KMS-11 (cell line): Measurements from ENCODE around the gene RIC8A.
"Not testable (repeated sequence)": the region's sequence is repeated elsewhere in the genome, so short reads cannot be mapped to it uniquely, and the experiment has no call there.

Experiments used
- H2AFZ ChIP-seq: fragments of 200-600 bp; sonication (generic); 2 replicates; pipeline ENCODE4 v1.6.1; 2016; ENCODE audit warnings: antibody characterized with exemption, mixed run types, low read depth
- H3K27ac ChIP-seq: fragments of 200-600 bp; sonication (generic); 2 replicates; pipeline ENCODE4 v1.6.1; 2016; ENCODE audit warnings: mild to moderate bottlenecking, mixed run types
- H3K27me3 ChIP-seq: fragments of 200-600 bp; sonication (generic); 2 replicates; pipeline ENCODE4 v1.6.1; 2017; ENCODE audit warnings: mild to moderate bottlenecking, low read depth, mixed run types, moderate library complexity; ENCODE audit not compliant: insufficient read depth
- H3K36me3 ChIP-seq: fragments of 200-600 bp; sonication (generic); 2 replicates; pipeline ENCODE4 v1.6.1; 2017; ENCODE audit warnings: mild to moderate bottlenecking, mixed run types; ENCODE audit not compliant: insufficient read depth
- H3K4me1 ChIP-seq: fragments of 200-600 bp; sonication (generic); 2 replicates; pipeline ENCODE4 v1.6.1; 2016; ENCODE audit warnings: mild to moderate bottlenecking, low read depth, mixed run types; ENCODE audit not compliant: poor library complexity, severe bottlenecking
- H3K4me2 ChIP-seq: fragments of 200-600 bp; sonication (generic); 2 replicates; pipeline ENCODE4 v1.7.0; 2016; ENCODE audit warnings: mild to moderate bottlenecking, mixed run types
- H3K4me3 ChIP-seq: fragments of 200-600 bp; sonication (generic); IDR thresholded peaks from 2 replicates; pipeline ENCODE4 v1.6.1; 2017; ENCODE audit warnings: low read depth, low read length, mixed read lengths; ENCODE audit not compliant: insufficient read depth
- H3K79me2 ChIP-seq: fragments of 200-600 bp; sonication (generic); 2 replicates; pipeline ENCODE4 v1.6.1; 2016; ENCODE audit warnings: low read depth, mixed run types; ENCODE audit not compliant: insufficient read depth
- H3K9ac ChIP-seq: fragments of 200-600 bp; sonication (generic); 2 replicates; pipeline ENCODE4 v1.6.1; 2016; ENCODE audit warnings: mild to moderate bottlenecking, mixed run types
- H4K20me1 ChIP-seq: fragments of 200-600 bp; sonication (generic); 2 replicates; pipeline ENCODE4 v1.6.1; 2016; ENCODE audit warnings: mild to moderate bottlenecking, mixed run types; ENCODE audit not compliant: insufficient read depth
- CTCF ChIP-seq: fragments of 200-600 bp; sonication (generic); conservative IDR thresholded peaks from 2 replicates; pipeline ENCODE4 v1.6.1; 2017; ENCODE audit warnings: low read depth, mild to moderate bottlenecking, antibody characterized with exemption, low read length, moderate library complexity, mixed read lengths

Gene RIC8A

DNA sequence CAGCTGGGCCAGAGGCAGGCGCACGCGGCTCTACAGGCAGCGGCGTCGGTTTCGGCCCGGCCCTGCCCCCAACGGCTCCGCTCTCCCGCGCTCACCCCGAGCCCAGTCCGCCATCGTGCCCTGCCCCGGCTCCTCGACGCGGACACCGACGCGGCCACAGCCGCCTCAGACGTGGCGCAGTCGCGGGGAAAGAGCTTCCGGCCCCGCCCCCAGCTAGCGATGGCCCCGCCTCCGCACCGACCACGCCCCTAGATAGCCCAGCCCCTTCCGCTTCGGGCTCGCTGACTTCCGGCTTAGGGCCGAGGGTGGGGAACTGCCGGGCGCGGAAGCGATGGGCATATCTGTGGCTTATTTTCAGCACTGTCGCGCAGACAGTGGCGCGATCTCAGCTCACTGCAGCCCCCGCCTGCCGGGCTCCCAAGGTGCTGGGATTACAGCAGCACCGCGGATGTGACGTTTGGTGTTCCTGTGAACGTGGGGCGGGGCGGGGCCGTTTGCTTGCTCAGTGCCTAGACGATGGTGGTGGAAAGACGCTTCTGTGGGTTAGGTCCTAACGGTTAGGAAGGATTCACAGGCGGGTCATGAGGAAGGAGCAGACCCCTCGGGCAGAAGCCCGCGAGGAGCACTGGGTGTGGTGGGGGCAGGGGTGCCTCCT is at the start of gene RIC8A, which contains the start of gene BET1L:
TSS of gene RIC8A (plus strand) at position 501 of the 655 bp plus-strand sequence. CDS start 1,147 bp downstream, outside the sequence.
TSS of gene BET1L (minus strand) at position 192 of the 655 bp plus-strand sequence. CDS start at position 114, 78 bp downstream.
- Histone ChIP-seq H4K20me1 (no peaks in the 10 kb centered on the region), H3K4me1 (peaks cover 18% of the 10 kb centered on the region), H3K4me3 (no peak within 1 kb of the TSS), H3K9ac (peak within 1 kb of the TSS; percentile 77), H2AFZ (peak within 1 kb of the TSS; percentile 48), H3K36me3 (no peaks in the 10 kb centered on the region; the same call in 1 of the 2 replicates), H3K27me3 (no peaks in the 10 kb centered on the region), H3K4me2 (peak within 1 kb of the TSS; percentile 98), H3K27ac (peak within 1 kb of the TSS; percentile 93), H3K79me2 (peaks cover 40% of the 10 kb centered on the region)
- no peak for TF ChIP-seq CTCF

DNA sequence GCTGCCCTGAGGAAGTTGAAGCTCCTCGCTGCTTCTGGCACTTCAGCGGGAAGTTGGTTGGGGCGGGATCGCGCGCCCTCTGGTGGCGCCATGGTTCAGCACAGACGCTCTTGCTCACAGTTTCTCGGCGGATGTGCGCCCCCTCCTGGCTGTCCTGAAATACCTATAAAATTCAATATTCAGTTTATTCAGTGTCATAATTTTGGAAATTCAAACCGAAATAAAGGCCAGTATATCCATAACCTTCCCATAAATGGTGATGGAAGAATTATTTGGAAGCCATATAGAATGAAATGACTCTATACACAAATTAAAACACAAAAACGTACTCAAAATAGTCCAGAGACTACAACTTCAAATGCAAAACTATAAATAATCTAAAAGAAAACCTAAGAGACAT is 27.3 kb upstream of the RIC8A start:
- not testable (repeated sequence) for H3K36me3 ChIP-seq, H2AFZ ChIP-seq, H3K79me2 ChIP-seq, H3K4me3 ChIP-seq, H3K27me3 ChIP-seq, H3K27ac ChIP-seq, H3K4me1 ChIP-seq, H4K20me1 ChIP-seq, H3K4me2 ChIP-seq, H3K9ac ChIP-seq
- 0 out of 2 replicates have a peak, but pooled peaks have one; percentile 16 for TF ChIP-seq CTCF

- H3K27ac ChIP-seq, H3K4me3 ChIP-seq, H3K79me2 ChIP-seq: not testable (repeated sequence)
These were observed 18.2 kb upstream of the RIC8A start for GRCh38 chr11:189200-189783.

GRCh38 chr11:189843-190311 is 17.6 kb upstream of the RIC8A start:
- not testable (repeated sequence) for H3K27ac ChIP-seq, H3K27me3 ChIP-seq, H3K79me2 ChIP-seq, H3K4me3 ChIP-seq, H3K4me2 ChIP-seq, H2AFZ ChIP-seq, H4K20me1 ChIP-seq, H3K9ac ChIP-seq, H3K36me3 ChIP-seq
- TF ChIP-seq CTCF: peak; percentile 34; the same call in 1 of the 2 replicates
- H3K4me1 ChIP-seq: peaks cover 12% of the 10 kb centered on the region

More at GRCh38 chr11:189200-189783, 18.2 kb upstream of the RIC8A start:
- H4K20me1 ChIP-seq, H3K27me3 ChIP-seq, H3K4me2 ChIP-seq, H3K9ac ChIP-seq, H3K36me3 ChIP-seq, H2AFZ ChIP-seq: not testable (repeated sequence)
- peaks cover 12% of the 10 kb centered on the region for H3K4me1 ChIP-seq

DNA sequence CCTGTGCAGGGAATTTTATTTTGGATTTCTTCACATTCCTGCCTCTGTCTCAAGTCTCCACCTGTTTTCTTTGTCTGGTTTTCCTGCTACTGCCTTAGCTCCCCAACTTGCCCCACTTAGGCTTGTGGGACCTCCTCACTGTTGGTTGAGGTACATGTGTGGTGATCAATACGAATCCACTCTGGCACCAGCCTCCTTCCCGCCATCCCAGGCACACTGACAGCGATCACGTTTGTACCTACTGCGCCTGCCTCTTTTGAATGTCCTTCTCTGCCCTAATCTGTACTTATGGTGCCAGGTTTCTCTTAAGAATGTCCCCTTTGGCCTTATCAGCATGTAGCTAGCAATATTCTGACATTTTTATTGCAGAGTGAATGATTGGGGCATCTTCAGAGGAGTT is 17.0 kb upstream of the RIC8A start:
- not testable (repeated sequence) for H3K27ac ChIP-seq

More for the DNA sequence above, 17.0 kb upstream of the RIC8A start:
- H3K27me3 ChIP-seq, H3K9ac ChIP-seq, H4K20me1 ChIP-seq, H3K4me2 ChIP-seq, H3K79me2 ChIP-seq, H2AFZ ChIP-seq, H3K4me3 ChIP-seq, H3K36me3 ChIP-seq: not testable (repeated sequence)
- peaks cover 12% of the 10 kb centered on the region for H3K4me1 ChIP-seq
